ENCODE data around the gene CELF2.
"Not testable (repeated sequence)": the region's sequence is repeated elsewhere in the genome, so short reads cannot be mapped to it uniquely, and the experiment has no call there.

DNA sequence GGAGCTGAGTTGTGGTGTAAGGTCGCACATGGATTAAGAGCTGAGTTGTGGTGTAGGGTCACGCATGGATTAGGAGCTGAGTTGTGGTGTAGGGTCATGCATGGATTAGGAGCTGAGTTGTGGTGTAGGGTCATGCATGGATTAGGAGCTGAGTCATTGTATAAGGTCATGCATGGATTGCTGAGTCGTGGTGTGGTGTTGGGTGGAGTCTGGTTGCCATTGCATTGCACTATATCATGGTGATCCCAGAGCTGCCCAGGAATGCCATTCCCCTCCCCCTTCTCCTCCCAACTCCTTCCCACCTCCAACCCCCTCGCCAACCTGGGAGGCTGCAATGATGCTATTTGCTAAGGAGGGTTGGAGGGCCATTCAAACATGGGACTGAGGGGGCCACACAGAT lies 349.2 kb downstream of the CELF2 start:
- TF ChIP-seq, protein P1, sequence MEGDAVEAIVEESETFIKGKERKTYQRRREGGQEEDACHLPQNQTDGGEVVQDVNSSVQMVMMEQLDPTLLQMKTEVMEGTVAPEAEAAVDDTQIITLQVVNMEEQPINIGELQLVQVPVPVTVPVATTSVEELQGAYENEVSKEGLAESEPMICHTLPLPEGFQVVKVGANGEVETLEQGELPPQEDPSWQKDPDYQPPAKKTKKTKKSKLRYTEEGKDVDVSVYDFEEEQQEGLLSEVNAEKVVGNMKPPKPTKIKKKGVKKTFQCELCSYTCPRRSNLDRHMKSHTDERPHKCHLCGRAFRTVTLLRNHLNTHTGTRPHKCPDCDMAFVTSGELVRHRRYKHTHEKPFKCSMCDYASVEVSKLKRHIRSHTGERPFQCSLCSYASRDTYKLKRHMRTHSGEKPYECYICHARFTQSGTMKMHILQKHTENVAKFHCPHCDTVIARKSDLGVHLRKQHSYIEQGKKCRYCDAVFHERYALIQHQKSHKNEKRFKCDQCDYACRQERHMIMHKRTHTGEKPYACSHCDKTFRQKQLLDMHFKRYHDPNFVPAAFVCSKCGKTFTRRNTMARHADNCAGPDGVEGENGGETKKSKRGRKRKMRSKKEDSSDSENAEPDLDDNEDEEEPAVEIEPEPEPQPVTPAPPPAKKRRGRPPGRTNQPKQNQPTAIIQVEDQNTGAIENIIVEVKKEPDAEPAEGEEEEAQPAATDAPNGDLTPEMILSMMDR (conservative IDR thresholded peaks at IDR 0.05; ENCODE audit: low read depth, low read length): not testable (repeated sequence)
- TF ChIP-seq FOS (IDR thresholded peaks at IDR 0.05; ENCODE audit: low read depth, low read length); MAFK (IDR thresholded peaks at IDR 0.05; ENCODE audit: low read depth, low read length); POLR2A (IDR thresholded peaks at IDR 0.05; ENCODE audit: low read depth, low read length); CEBPB (IDR thresholded peaks at IDR 0.05; ENCODE audit: low read depth, low read length); MXI1 (IDR thresholded peaks at IDR 0.05; ENCODE audit: borderline replicate concordance, low read depth, low read length); BHLHE40 (IDR thresholded peaks at IDR 0.05; ENCODE audit: low read depth, low read length); RAD21 (IDR thresholded peaks at IDR 0.05; ENCODE audit: low read length); RCOR1 (IDR thresholded peaks at IDR 0.05; ENCODE audit: insufficient replicate concordance, low read length); CHD1 (IDR thresholded peaks at IDR 0.05; ENCODE audit: low read depth, low read length); NFE2L2 (IDR thresholded peaks at IDR 0.05; ENCODE audit: low read depth, low read length); SMC3 (IDR thresholded peaks at IDR 0.05; ENCODE audit: low read depth, low read length): not testable (repeated sequence)
- TF ChIP-seq, protein P2, sequence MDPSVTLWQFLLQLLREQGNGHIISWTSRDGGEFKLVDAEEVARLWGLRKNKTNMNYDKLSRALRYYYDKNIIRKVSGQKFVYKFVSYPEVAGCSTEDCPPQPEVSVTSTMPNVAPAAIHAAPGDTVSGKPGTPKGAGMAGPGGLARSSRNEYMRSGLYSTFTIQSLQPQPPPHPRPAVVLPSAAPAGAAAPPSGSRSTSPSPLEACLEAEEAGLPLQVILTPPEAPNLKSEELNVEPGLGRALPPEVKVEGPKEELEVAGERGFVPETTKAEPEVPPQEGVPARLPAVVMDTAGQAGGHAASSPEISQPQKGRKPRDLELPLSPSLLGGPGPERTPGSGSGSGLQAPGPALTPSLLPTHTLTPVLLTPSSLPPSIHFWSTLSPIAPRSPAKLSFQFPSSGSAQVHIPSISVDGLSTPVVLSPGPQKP (IDR thresholded peaks at IDR 0.05; ENCODE audit: borderline replicate concordance, low read depth, low read length): not testable (repeated sequence)
- TF ChIP-seq, protein P3, sequence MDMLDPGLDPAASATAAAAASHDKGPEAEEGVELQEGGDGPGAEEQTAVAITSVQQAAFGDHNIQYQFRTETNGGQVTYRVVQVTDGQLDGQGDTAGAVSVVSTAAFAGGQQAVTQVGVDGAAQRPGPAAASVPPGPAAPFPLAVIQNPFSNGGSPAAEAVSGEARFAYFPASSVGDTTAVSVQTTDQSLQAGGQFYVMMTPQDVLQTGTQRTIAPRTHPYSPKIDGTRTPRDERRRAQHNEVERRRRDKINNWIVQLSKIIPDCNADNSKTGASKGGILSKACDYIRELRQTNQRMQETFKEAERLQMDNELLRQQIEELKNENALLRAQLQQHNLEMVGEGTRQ (IDR thresholded peaks at IDR 0.05; ENCODE audit: low read depth, low read length): not testable (repeated sequence)
